Muscle layer of colon (tissue), 2 donors: ENCODE results near the gene PALLD.

Experiments
- H3K27ac ChIP-seq: one replicate; pipeline ENCODE4 v1.7.0; 2013; ENCODE audit warnings: low read depth, mild to moderate bottlenecking, low read length, moderate library complexity
- H3K27me3 ChIP-seq, 2 donors: one replicate each; pipeline ENCODE4 v1.7.0; 2013; ENCODE audit warnings: low read length in 2 of 2, mild to moderate bottlenecking in 2 of 2; ENCODE audit not compliant: insufficient read depth in 2 of 2, control insufficient read depth in 1 of 2
- H3K36me3 ChIP-seq: one replicate; pipeline ENCODE4 v1.7.0; 2013; ENCODE audit warnings: mild to moderate bottlenecking, low read length; ENCODE audit not compliant: insufficient read depth
- H3K4me1 ChIP-seq: one replicate; pipeline ENCODE4 v1.7.0; 2013; ENCODE audit warnings: mild to moderate bottlenecking, low read length; ENCODE audit not compliant: insufficient read depth
- H3K4me3 ChIP-seq, 2 donors: one replicate each; pipeline ENCODE4 v1.7.0; 2013; ENCODE audit warnings: low read length in 2 of 2, low read depth in 1 of 2, mild to moderate bottlenecking in 1 of 2, moderate library complexity in 1 of 2
- H3K9ac ChIP-seq: one replicate; pipeline ENCODE4 v1.7.0; 2013; ENCODE audit warnings: low read length
- H3K9me3 ChIP-seq: one replicate; pipeline ENCODE4 v1.7.0; 2013; ENCODE audit warnings: mild to moderate bottlenecking, low read length
- donor health status: abdominal sarcoma.
- donor health status: Adenocarcinoma of cecum.

The PALLD gene

DNA sequence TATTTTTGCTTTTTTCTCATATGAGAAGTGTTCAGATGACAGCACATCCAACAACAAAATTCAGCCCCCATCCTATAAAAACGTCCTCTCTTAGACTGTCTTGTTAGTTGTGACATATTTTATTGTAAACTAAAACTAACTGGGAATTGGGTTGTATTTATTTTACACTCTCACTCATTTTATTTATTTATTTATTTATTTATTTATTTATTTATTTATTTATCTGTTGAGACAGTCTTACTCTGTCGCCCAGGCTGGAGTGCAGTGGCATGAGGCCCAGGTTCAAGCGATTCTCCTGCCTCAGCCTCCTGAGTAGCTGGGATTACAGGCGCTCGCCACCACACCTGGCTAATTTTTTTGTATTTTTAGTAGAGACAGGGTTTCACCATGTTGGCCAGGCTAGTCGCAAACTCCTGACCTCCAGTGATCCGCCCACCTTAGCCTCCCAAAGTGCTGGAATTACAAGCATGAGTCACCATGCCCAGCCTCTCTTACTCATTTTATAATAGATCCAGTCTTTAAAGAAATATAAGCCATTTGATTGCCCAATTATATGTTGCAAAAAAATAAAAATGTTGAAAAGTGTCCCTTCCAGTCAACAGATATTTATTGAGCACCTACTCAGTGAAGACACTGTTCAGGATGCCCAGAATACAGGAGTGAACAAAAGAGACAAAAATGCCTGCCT, 44.6 kb downstream of the PALLD start:
- no peak overlapping the region for H3K4me3 ChIP-seq
- H3K4me1 ChIP-seq: no peaks in the 10 kb centered on the region
- no peaks in the 10 kb centered on the region for H3K36me3 ChIP-seq
- H3K9ac ChIP-seq: no peak overlapping the region
- no peak overlapping the region for H3K27ac ChIP-seq
- no peaks in the 10 kb centered on the region for H3K9me3 ChIP-seq
- no peaks in the 10 kb centered on the region for H3K27me3 ChIP-seq

DNA sequence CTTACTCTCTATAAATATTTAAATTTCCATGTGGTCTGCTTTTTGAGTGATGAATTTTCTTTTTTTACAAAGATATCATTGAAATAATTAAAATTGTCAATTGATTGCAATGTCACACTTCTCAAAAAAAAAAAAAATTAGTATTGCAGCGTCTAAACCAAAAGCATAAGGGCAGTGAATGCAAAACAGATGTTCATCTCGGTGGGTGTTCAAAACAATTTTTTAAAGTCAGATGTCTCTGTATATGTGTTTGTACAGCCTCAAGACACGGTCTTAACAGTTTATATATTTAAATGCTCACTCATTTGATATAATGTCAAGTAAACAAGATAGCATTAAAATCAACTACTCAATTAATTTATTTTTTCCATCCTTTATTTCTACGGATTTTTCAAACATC, 52.3 kb downstream of the PALLD start:
- no peaks in the 10 kb centered on the region for H3K36me3 ChIP-seq
- no peak overlapping the region for H3K4me3 ChIP-seq
- H3K9ac ChIP-seq: no peak overlapping the region
- H3K27ac ChIP-seq: no peak overlapping the region
- no peaks in the 10 kb centered on the region for H3K4me1 ChIP-seq
- no peaks in the 10 kb centered on the region for H3K27me3 ChIP-seq
- H3K9me3 ChIP-seq: no peaks in the 10 kb centered on the region

DNA sequence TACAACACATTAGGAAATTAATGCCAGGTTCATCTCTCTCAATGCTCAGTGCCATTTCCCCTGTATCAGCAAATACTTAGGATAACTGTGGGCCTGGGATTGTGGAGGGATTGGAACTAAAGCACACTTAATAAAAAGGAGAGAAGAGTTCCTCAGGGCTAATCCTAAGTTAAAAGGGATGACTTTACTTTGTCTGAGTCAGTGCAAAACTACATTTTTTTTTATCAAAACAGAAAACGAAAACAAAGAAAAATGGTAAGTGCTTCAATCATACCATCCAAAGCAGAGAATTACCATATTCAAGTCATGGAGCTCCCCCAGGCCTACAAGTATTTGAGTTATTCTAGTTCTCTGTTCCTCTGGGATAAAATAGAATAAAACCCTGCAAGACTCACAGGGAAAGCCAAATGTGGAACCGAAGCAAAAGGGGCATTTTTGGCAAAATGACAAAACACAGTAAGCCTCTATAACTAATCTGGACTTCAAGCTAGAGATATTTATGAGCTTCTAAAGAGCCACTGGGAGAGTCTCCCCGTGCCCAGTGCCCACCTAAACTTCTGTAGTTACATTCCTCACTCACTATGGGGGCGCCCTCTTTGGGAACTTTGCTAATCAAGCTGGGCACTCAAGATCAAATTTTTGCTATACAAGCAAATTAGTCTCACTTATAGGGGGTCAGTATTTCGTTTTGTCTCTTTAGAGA, 53.4 kb downstream of the PALLD start:
- Histone ChIP-seq H3K4me1 (no peaks in the 10 kb centered on the region), H3K4me3 (no peak overlapping the region), H3K9me3 (no peaks in the 10 kb centered on the region), H3K36me3 (no peaks in the 10 kb centered on the region), H3K27me3 (no peaks in the 10 kb centered on the region), H3K9ac (no peak overlapping the region), H3K27ac (no peak overlapping the region)

DNA sequence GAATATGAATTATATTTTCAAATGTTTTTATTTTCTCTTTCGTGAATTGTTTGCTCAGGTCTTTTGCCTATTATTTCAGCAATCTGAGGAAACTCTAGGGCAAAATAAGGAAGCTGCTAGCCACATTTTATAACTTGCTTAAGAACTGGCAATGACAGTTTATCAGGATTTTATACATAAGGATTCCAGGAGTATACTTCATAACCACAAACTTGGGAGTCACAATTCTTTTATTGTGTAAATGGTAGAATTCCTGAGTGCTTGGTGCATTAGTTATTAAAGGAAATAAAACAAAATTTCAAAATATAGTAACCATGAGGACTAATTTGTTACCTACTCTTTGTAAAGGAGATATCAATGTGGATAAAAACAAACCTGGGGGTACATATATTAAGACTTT, 54.4 kb downstream of the PALLD start:
- Histone ChIP-seq H3K4me3 (no peak overlapping the region), H3K36me3 (no peaks in the 10 kb centered on the region), H3K9ac (no peak overlapping the region), H3K27me3 (no peaks in the 10 kb centered on the region), H3K4me1 (no peaks in the 10 kb centered on the region), H3K27ac (no peak overlapping the region), H3K9me3 (no peaks in the 10 kb centered on the region)

DNA sequence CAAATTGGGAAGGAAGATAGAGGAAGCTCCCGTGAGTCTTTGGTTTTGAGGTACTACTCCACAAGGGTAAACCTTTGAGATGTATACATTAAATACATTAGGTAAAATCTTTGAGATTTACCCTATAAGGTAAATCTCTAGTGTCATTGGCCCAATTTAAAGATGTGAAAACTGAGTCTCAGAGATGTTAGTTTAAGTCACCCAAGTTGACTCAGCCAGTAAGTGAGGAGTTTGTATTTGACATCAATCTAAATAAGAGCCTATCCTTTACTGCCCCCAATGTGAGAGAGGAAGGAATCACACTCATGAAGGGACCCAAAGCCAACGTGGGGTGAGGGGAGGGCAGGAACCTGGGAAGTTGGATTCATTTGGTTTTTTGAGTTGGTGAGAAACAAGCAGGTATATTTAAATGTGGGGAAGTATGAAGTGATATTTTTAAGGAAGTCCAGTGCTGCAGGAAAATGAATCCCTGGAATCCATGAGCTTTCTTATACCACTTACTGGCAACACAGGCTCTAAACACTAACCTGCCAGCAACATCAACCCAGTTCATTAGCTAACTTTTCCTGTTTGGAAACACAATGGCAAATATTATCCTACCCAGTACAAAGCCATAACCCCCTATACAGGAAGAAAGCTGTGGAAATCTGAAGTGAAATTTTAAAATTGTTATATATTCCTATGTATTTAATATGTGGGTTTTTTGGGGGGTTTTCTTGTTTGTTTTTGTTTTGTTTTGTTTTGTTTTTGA, 55.3 kb downstream of the PALLD start:
- Histone ChIP-seq H3K4me1 (no peaks in the 10 kb centered on the region), H3K36me3 (no peaks in the 10 kb centered on the region), H3K4me3 (no peak overlapping the region), H3K27me3 (no peaks in the 10 kb centered on the region), H3K27ac (no peak overlapping the region), H3K9ac (no peak overlapping the region), H3K9me3 (no peaks in the 10 kb centered on the region)

DNA sequence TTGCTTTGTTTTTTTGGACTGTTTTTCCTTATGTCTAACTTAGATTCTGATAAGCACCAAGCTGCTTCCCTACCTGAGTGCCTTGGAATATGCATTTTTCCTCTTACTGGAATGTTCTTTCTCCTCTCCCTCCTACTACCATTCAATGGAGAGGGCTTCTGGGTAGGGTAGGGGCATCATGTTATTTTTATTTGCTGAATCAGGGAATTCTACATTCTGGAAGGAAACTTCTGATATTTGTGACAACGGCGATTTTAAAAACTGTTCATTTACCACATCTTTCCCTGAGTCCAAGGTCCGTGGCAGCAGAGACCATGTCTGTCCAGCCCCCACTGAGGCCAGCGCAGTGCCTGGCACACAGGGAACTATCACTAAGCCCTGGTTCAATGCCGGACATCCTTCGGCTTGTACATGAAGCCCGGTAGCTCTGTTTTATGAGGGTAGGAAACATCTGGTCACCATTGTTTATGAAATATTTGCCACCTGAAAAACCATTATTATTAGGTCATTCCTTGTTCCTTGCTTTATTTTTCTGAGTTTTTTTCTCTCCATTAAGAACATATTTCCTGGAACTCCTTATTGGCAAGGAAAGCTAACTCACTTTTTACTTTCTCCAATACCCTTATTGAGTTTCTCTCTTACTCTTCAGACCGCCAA, 57.0 kb downstream of the PALLD start:
- no peaks in the 10 kb centered on the region for H3K27me3 ChIP-seq
- H3K27ac ChIP-seq: no peak overlapping the region
- H3K4me3 ChIP-seq: no peak overlapping the region
- H3K9me3 ChIP-seq: no peaks in the 10 kb centered on the region
- H3K36me3 ChIP-seq: no peaks in the 10 kb centered on the region
- H3K9ac ChIP-seq: no peak overlapping the region
- H3K4me1 ChIP-seq: no peaks in the 10 kb centered on the region

DNA sequence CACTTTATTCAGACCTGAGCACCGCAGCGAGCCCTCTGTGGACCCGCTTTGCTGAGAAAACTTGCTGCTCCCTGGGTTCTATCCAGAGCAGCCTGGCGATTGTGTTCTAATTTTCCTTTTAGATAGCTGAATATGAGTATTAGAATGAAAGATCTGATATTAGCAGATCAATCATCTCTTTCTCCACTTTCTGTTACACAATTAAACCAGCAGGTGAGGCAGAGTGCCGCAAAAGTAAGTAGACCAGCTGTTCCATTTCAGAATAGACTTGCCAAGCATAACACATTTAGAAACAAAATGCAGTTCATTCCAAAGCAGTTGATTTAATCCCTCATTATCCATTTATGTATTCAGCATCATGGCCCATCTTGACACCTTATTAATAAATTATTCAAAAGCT, 58.6 kb downstream of the PALLD start:
- no peak overlapping the region for H3K4me3 ChIP-seq
- peaks cover 1% of the 10 kb centered on the region for H3K4me1 ChIP-seq
- H3K9me3 ChIP-seq: no peaks in the 10 kb centered on the region
- H3K9ac ChIP-seq: no peak overlapping the region
- no peak overlapping the region for H3K27ac ChIP-seq
- H3K36me3 ChIP-seq: no peaks in the 10 kb centered on the region
- no peaks in the 10 kb centered on the region for H3K27me3 ChIP-seq

DNA sequence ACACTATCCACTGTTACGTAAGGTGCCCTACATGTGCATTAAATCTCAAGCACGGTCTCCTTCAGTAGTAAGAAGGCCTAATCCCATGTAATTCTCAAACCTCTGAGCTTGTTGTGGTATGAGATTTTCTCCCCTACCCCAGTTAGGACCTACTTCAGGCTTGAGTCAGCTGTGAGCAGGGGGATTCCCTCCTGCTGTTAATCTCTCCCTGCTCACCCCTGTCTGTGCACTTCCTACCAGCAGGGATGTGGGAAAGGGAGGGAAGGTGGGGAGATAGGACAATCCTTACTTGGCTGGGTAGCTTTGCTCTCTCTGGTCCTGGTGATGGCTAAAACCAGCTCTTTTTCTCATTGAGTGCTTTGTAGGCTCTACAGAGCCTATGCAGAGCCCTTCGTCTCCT, 60.8 kb downstream of the PALLD start:
- H3K4me1 ChIP-seq: peaks cover 17% of the 10 kb centered on the region

DNA sequence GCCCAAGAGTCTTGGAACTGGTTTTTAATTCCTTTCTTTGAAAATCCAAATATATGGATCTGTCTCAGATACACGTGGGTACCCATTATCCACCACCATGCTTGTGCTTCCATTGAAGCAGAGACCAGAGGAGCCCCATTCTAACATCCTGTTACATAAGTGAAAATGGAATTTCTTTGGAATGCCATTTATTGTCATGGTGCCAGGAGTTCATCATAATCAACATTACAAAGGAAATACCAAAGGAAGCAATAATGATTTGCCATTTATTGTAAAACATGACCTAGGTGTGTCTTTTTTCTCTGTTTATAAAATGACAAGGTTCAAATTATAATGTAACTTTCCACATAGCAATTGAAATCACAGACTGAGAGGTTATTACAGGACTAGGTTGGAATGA, 61.7 kb downstream of the PALLD start:
- Histone ChIP-seq H3K36me3 (no peaks in the 10 kb centered on the region), H3K27me3 (no peaks in the 10 kb centered on the region), H3K9ac (no peak overlapping the region), H3K4me3 (no peak overlapping the region), H3K27ac (no peak overlapping the region), H3K4me1 (peaks cover 17% of the 10 kb centered on the region), H3K9me3 (no peaks in the 10 kb centered on the region)

More for the DNA sequence above, 60.8 kb downstream of the PALLD start:
- Histone ChIP-seq H3K9me3 (no peaks in the 10 kb centered on the region), H3K36me3 (no peaks in the 10 kb centered on the region), H3K9ac (no peak overlapping the region), H3K4me3 (no peak overlapping the region), H3K27me3 (no peaks in the 10 kb centered on the region), H3K27ac (no peak overlapping the region)

DNA sequence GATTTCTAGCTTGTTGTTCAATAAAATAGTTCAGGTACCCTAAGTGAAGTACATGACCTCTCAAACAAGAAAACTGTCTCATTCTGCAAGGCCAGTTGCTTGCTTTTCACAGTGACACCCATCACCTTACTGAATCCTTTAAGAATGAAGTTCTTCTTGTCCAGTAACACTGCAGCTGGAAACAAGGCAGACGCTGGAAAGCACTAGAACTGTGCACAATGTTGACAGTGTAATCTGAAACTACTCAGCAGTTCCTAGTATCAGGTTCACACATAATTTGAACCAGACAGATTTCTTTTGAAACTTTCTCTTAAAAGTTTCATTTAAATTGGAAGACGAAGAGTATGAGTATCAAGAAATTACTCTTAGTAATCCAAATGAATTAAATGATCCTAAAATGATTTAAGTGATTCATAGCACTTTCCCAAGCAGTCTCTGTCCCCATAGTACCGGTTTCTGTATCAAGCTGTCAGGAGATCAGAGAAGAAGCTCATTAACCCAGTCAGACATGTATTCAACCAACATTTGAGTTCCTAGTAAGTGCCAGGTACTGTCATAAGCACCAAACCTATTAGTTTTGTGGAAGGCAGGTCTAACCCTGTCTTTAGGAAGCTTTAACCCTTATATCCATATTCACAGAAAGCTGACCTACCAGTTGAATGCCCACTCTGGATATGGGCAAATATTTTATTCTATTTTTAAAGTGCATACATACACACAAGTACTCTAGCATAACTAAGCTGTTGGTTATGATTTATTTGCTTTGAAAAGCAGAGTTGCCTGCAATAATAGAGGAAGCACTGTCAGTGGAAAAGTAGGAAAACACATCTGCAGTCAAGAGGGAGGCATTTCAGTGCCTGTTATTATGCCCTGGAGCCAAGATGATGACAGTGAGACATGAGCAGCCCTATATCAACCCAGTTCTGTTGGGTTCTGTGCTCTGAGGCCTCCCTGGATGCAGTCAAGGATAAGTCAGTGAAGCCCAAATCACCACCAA, 63.6 kb downstream of the PALLD start:
- no peaks in the 10 kb centered on the region for H3K36me3 ChIP-seq
- H3K9me3 ChIP-seq: no peaks in the 10 kb centered on the region
- H3K27ac ChIP-seq: peak overlapping the region; percentile 9
- no peaks in the 10 kb centered on the region for H3K27me3 ChIP-seq
- peaks cover 17% of the 10 kb centered on the region for H3K4me1 ChIP-seq
- H3K4me3 ChIP-seq: no peak overlapping the region
- no peak overlapping the region for H3K9ac ChIP-seq
